ENCODE measurements around the gene VAV3. TPM values are rescaled to one million over a fixed set of nuclear protein-coding genes. Genes with fewer than 3 reads are reported as not detected.

VAV3 gene
- polyA plus RNA-seq, 3 donors: 5.4 to 9.2 (median 9.0) TPM

- WGBS (ENCODE audit: insufficient coverage): 93% methylated on average over 2 of the region's 8 CpGs
- H3K27ac ChIP-seq (ENCODE audit: low read depth in 1 of 2, low read length in 2 of 2): no peak overlapping the region
- Mint-ChIP-seq H3K27me3 (ENCODE audit: low read depth in 3 of 3) (no peaks in the 10 kb centered on the region), H3K27ac (no peak overlapping the region), H3K36me3 (peaks cover 45 to 55% of the 10 kb centered on the region in 2 donors), H3K9me3 (peaks cover 0 to 23% (median 8%) of the 10 kb centered on the region in 7 donors), H3K4me1 (no peaks in the 10 kb centered on the region), H3K4me3 (no peak overlapping the region)
- TF ChIP-seq, protein P1, sequence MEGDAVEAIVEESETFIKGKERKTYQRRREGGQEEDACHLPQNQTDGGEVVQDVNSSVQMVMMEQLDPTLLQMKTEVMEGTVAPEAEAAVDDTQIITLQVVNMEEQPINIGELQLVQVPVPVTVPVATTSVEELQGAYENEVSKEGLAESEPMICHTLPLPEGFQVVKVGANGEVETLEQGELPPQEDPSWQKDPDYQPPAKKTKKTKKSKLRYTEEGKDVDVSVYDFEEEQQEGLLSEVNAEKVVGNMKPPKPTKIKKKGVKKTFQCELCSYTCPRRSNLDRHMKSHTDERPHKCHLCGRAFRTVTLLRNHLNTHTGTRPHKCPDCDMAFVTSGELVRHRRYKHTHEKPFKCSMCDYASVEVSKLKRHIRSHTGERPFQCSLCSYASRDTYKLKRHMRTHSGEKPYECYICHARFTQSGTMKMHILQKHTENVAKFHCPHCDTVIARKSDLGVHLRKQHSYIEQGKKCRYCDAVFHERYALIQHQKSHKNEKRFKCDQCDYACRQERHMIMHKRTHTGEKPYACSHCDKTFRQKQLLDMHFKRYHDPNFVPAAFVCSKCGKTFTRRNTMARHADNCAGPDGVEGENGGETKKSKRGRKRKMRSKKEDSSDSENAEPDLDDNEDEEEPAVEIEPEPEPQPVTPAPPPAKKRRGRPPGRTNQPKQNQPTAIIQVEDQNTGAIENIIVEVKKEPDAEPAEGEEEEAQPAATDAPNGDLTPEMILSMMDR (IDR thresholded peaks at IDR 0.05): no peak
- no peak overlapping the region for H2AFZ ChIP-seq (ENCODE audit: insufficient read depth, low read depth, low read length, poor library complexity, severe bottlenecking)
- peaks cover 4 to 6% of the 10 kb centered on the region in 2 donors for H3K9me3 ChIP-seq (replicated peaks in 1 of 2; ENCODE audit: control insufficient read depth in 1 of 2, insufficient read depth in 1 of 2, low read length in 2 of 2)
- no peak overlapping the region for H3K9ac ChIP-seq (ENCODE audit: insufficient read depth, low read length, poor library complexity, severe bottlenecking)
- no peaks in the 10 kb centered on the region for H4K20me1 ChIP-seq (ENCODE audit: insufficient read depth, low read length)
- H3K36me3 ChIP-seq (replicated peaks in 1 of 2; ENCODE audit: control insufficient read depth in 1 of 2, insufficient read depth in 2 of 2, low read length in 2 of 2): peaks cover 12 to 45% of the 10 kb centered on the region in 2 donors
- H3K4me3 ChIP-seq (replicated peaks in 1 of 3; ENCODE audit: low read depth in 2 of 3, low read length in 3 of 3): no peak overlapping the region
- H3K4me1 ChIP-seq (ENCODE audit: control insufficient read depth in 1 of 2, insufficient read depth in 2 of 2, low read length in 2 of 2): no peaks in the 10 kb centered on the region
- H3K27me3 ChIP-seq (ENCODE audit: control insufficient read depth in 2 of 2, insufficient read depth in 2 of 2, low read length in 2 of 2): no peaks in the 10 kb centered on the region
- H3K4me2 ChIP-seq (replicated peaks; ENCODE audit: extremely low read depth, low read length, poor library complexity, severe bottlenecking): no peak overlapping the region
- H3K79me2 ChIP-seq (ENCODE audit: insufficient read depth, low read length): no peaks in the 10 kb centered on the region
- intact Hi-C loops (cut with micrococcal nuclease): no loop called here
- no peak for DNase-seq
Observed at GRCh38 chr1:107617921-107618320, 347.1 kb downstream of the VAV3 start.

DNA sequence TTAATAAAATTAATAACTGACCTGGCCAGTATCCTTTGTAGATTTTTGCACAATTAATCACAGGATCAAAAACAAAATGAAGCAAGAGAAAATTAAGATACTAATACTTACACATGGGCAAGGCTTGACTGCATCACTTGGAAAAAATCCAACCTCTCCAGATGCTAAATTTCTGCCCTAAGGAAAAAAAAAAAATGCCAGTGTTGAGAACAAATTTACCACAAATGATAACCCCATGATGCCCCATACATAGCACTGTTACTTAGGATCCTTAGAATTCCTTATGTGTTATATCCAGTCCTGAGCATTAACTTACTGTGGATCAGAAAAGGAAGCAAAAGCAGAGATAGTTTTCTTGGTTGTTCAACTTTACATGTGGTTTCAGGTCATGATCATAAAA is 347.5 kb downstream of the VAV3 start:
- Histone ChIP-seq H3K9me3 (replicated peaks in 1 of 2; ENCODE audit: control insufficient read depth in 1 of 2, insufficient read depth in 1 of 2, low read length in 2 of 2) (peaks cover 4 to 9% of the 10 kb centered on the region in 2 donors), H3K4me1 (ENCODE audit: control insufficient read depth in 1 of 2, insufficient read depth in 2 of 2, low read length in 2 of 2) (no peaks in the 10 kb centered on the region), H3K36me3 (replicated peaks in 1 of 2; ENCODE audit: control insufficient read depth in 1 of 2, insufficient read depth in 2 of 2, low read length in 2 of 2) (peaks cover 12 to 49% of the 10 kb centered on the region in 2 donors), H3K27me3 (ENCODE audit: control insufficient read depth in 2 of 2, insufficient read depth in 2 of 2, low read length in 2 of 2) (no peaks in the 10 kb centered on the region), H4K20me1 (ENCODE audit: insufficient read depth, low read length) (no peaks in the 10 kb centered on the region), H3K27ac (ENCODE audit: low read depth in 1 of 2, low read length in 2 of 2) (no peak overlapping the region), H3K79me2 (ENCODE audit: insufficient read depth, low read length) (no peaks in the 10 kb centered on the region), H3K9ac (ENCODE audit: insufficient read depth, low read length, poor library complexity, severe bottlenecking) (no peak overlapping the region), H3K4me2 (replicated peaks; ENCODE audit: extremely low read depth, low read length, poor library complexity, severe bottlenecking) (no peak overlapping the region), H2AFZ (ENCODE audit: insufficient read depth, low read depth, low read length, poor library complexity, severe bottlenecking) (no peak overlapping the region), H3K4me3 (replicated peaks in 1 of 3; ENCODE audit: low read depth in 2 of 3, low read length in 3 of 3) (no peak overlapping the region)
- no peaks in the 10 kb centered on the region for H3K4me1 Mint-ChIP-seq
- H3K4me3 Mint-ChIP-seq: no peak overlapping the region
- TF ChIP-seq, protein P1 (IDR thresholded peaks at IDR 0.05): no peak
- no peak for DNase-seq
- peaks cover 50 to 60% of the 10 kb centered on the region in 2 donors for H3K36me3 Mint-ChIP-seq
- peaks cover 4 to 28% (median 12%) of the 10 kb centered on the region in 7 donors for H3K9me3 Mint-ChIP-seq
- intact Hi-C loops (cut with micrococcal nuclease): no loop called here
- no peak overlapping the region for H3K27ac Mint-ChIP-seq
- no peaks in the 10 kb centered on the region for H3K27me3 Mint-ChIP-seq (ENCODE audit: low read depth in 3 of 3)

All from CD14-positive monocyte (primary cell).